Caki2 (cell line): ENCODE results near the gene MCL1. TPM values are rescaled to one million over a fixed set of nuclear protein-coding genes. Genes with fewer than 3 reads are reported as not detected.
A peak's percentile ranks its signal among the peaks of the same experiment; 100 is the strongest.

ENCODE experiments used
- DNase-seq: peaks from one replicate; pipeline ENCODE4 v3.0.0-alpha.2; 2015; ENCODE audit warnings: low read depth
- in situ Hi-C: cut with HindIII; loops from 2 replicates; pipeline ENCODE4 v1.10.0; 2016; ENCODE audit warnings: low sequenced_read_pairs, low pct_unique_long_range_greater_than_20kb, mixed read lengths
- total RNA-seq: library from RNA; depleted of rRNA; stranded (reverse); fragments of >200 nt; shearing (Covaris generic); gene quantifications from 2 replicates; pipeline ENCODE4 v1.2.3, GENCODE V29; 2014; ENCODE audit warnings: low replicate concordance

MCL1 gene
- total RNA-seq, 1 experiment from 2014 or later: 81.5 TPM

GRCh38 chr1:150561254-150561973 lies 18.0 kb downstream of the MCL1 start:
- in situ Hi-C loops: no loop called here
- DNase-seq: peak; percentile 99

- in situ Hi-C loops: no loop called here
- DNase-seq: no peak
These were observed 18.7 kb downstream of the MCL1 start for GRCh38 chr1:150560576-150561253.

GRCh38 chr1:150560011-150560438 lies 19.4 kb downstream of the MCL1 start:
- peak; percentile 51 for DNase-seq
- in situ Hi-C loops: no loop called here

GRCh38 chr1:150559656-150560010 lies 19.8 kb downstream of the MCL1 start:
- in situ Hi-C loops: no loop called here
- no peak for DNase-seq

GRCh38 chr1:150558761-150559655 lies 20.4 kb downstream of the MCL1 start:
- no peak for DNase-seq
- in situ Hi-C loops: no loop called here

- no peak for DNase-seq
- in situ Hi-C loops: no loop called here
These were observed 21.1 kb downstream of the MCL1 start for GRCh38 chr1:150558303-150558704.

GRCh38 chr1:150557813-150558212 lies 21.6 kb downstream of the MCL1 start:
- DNase-seq: no peak
- in situ Hi-C loops: no loop called here

GRCh38 chr1:150557065-150557600 lies 22.3 kb downstream of the MCL1 start:
- no peak for DNase-seq

GRCh38 chr1:150555971-150556865 lies 23.2 kb downstream of the MCL1 start:
- DNase-seq: no peak
- in situ Hi-C loops: no loop called here

More at GRCh38 chr1:150557065-150557600, 22.3 kb downstream of the MCL1 start:
- in situ Hi-C loops: no loop called here

GRCh38 chr1:150555198-150555970 lies 24.0 kb downstream of the MCL1 start:
- in situ Hi-C loops: no loop called here
- DNase-seq: no peak

- no peak for DNase-seq
- in situ Hi-C loops: no loop called here
These were observed 25.3 kb downstream of the MCL1 start for GRCh38 chr1:150554086-150554452.

GRCh38 chr1:150553392-150554085 lies 25.9 kb downstream of the MCL1 start:
- in situ Hi-C loops: no loop called here

GRCh38 chr1:150552911-150553289 lies 26.5 kb downstream of the MCL1 start:
- in situ Hi-C loops: no loop called here

More at GRCh38 chr1:150553392-150554085, 25.9 kb downstream of the MCL1 start:
- DNase-seq: no peak

GRCh38 chr1:150552128-150552910 lies 27.1 kb downstream of the MCL1 start:
- in situ Hi-C loops: no loop called here
- DNase-seq: no peak

More at GRCh38 chr1:150552911-150553289, 26.5 kb downstream of the MCL1 start:
- no peak for DNase-seq

GRCh38 chr1:150551784-150552127 lies 27.7 kb downstream of the MCL1 start:
- DNase-seq: no peak
- in situ Hi-C loops: no loop called here
